HG03342 (cell line): ENCODE measurements around the gene WTAP.
"Not testable (repeated sequence)": the region's sequence is repeated elsewhere in the genome, so short reads cannot be mapped to it uniquely, and the experiment has no call there.

Experiments
- ATAC-seq: cut with Tn5 transposase; IDR thresholded peaks from one replicate; pipeline ENCODE4 v1.9.1; 2021; ENCODE audit warnings: mild to moderate bottlenecking, moderate library complexity; ENCODE audit not compliant: unreplicated experiment

WTAP gene

GRCh38 chr6:159693128-159693893 lies 34.0 kb upstream of the WTAP start, which contains the start of gene SOD2:
SOD2 (minus strand) TSS chr6:159693241; CDS start chr6:159693167, 74 bp downstream.
- ATAC-seq, result peak; percentile 74

DNA sequence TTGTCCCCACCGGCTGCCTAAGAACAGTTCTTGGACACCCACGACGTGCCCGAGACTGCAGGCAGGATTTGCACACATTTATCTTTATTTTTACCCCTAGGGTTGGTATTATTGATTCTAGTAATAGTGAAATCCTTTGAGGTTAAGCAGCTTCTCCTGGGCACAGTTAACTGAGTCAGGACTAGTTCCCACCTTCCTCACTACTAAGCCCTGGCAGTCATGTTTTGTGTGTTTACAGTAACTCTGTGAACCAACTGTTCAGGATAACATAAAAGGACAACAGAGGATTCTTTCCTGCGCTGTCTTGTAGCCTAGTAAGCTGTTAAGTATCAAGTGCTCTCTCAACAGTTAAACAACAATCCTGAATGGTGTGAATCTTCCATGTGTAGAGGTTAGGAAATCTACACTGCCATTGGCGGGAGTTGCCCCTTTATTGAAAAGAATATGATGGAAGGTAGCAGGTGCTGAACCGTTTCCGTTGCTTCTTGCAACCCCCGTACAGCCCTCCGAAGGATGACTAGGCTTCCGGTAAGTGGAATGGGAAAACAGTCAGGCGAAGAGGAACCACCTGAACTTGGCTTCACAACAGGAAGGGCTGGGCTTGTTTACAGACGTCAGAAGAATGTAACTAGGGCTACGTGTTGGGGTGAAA lies 33.3 kb upstream of the WTAP start:
- no peak for ATAC-seq

GRCh38 chr6:159695984-159696383 lies 31.3 kb upstream of the WTAP start:
- ATAC-seq, result no peak

DNA sequence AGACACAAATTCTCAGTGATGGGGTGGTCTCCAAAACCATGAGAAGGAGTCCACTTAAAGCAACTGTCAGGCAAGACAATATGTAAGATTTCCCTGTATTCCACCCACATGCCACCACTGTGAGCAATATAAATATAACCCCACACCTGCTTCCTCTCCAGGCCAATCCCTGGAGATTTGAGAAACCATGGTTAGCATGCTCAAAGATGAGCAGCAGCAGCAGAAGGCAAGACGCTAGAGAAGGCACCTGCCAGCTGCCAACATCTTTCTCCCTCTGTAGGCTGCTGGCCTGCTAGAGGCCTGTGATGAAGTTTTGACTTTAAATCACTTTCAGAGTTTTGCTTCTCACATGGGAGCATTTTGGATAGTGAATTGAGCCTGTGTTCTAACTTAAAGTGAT lies 26.3 kb upstream of the WTAP start:
- ATAC-seq, result no peak

DNA sequence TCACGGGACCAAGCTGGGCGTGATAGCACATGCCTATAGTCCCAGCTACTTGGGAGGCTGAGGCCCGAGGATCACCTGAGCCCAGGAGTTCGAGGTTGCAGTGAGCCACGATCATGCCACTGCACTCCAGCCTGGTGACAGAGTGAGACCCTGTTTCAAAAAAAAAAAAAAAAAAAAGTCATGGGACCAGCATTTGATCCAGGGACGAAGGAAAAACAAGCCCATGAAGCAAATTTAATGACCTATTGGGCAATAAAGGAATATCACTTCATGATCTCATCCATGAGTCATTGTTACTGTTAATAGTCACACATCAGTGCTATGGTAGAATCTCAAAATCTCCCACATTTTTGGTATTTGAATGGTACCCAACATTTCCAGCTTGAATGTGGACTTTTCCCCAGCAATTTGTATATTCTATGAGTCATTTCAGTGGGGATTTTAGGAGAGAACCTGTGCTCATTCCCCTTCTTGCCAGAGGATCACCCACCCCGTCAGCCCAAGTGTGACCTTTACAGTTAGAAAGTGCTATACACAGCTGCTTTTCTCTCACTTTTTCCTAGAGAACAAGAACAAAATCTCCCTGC lies 25.8 kb upstream of the WTAP start:
- ATAC-seq, result no peak

GRCh38 chr6:159710603-159711002 lies 16.7 kb upstream of the WTAP start:
- not testable (repeated sequence) for ATAC-seq

DNA sequence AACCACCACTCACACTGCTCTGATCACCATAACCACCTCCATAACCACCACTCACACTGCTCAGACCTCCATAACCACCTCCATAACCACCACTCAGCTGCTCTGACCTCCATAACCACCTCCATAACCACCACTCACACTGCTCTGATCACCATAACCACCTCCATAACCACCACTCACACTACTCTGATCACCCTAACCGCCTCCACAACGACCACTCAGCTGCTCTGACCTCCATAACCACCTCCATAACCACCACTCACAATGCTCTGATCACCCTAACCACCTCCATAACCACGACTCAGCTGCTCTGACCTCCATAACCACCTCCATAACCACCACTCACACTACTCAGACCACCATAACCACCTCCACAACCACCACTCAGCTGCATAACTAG lies 14.9 kb upstream of the WTAP start:
- ATAC-seq, result not testable (repeated sequence)

- ATAC-seq, result no peak
Measured at GRCh38 chr6:159713984-159714383, 13.3 kb upstream of the WTAP start.

GRCh38 chr6:159714404-159714803 lies 12.9 kb upstream of the WTAP start:
- no peak for ATAC-seq

DNA sequence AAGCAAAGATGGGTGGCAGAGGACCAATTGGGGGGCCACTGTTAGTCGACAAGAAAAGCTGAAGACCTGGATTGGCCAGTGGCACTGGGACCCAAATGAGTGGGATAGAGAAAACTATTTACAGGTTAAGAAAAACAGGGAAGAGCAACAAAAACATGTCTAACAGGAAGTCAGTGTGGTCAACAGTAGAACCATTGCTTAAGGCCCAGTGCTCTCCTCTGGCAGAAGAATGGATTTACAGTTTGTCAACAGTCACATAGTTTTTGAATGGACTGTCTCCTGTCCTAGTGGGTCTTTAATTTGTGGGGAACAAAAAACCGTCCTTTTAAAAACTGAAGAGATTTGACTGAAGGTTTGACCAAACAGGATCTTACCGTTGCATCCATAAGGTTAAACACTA lies 12.1 kb upstream of the WTAP start:
- ATAC-seq, result no peak

DNA sequence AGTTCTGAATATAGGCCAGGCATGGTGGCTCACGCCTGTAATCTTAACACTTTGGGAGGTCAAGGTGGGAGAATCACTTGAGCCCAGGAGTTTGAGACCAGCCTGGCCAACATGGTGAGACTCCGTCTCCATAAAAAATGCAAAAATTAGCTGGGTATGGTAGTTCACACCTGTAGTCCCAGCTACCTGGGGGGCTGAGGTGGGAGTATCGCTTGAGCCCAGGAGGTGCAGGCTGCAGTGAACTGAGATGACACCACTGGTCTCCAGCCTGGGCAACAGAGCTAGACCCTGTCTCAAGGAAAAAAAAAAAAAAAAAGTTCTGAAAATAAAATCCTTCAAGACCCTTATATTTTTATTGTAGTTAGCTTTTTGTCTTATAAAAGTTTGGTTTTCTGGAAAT lies 11.7 kb upstream of the WTAP start:
- ATAC-seq, result no peak

- ATAC-seq, result no peak
Measured at GRCh38 chr6:159716247-159717096, 10.8 kb upstream of the WTAP start.

- no peak for ATAC-seq
Measured at GRCh38 chr6:159718634-159719033, 8.7 kb upstream of the WTAP start.

GRCh38 chr6:159719287-159719686 lies 8.0 kb upstream of the WTAP start:
- ATAC-seq, result no peak

GRCh38 chr6:159720708-159721107 lies 6.6 kb upstream of the WTAP start:
- ATAC-seq, result no peak

DNA sequence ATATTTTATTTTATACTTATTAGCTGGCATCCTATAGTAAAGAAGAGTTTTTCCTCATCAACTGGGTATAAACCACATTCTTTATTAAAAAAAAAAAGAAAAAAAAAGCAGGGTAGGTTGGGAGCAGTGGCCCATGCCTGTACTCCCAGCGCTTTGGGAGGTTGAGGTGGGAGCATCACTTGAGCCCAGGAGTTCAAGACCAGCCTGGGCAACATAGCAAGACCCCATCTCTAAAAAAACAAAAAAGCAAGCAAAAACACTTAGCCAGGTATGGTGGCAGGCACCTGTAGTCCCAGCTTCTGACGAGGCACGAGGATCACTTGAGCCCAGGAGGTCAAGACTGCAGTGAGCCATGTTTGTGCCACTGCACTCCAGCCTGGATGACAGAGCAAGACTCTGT lies 5.3 kb upstream of the WTAP start:
- not testable (repeated sequence) for ATAC-seq

GRCh38 chr6:159722655-159723054 lies 4.7 kb upstream of the WTAP start:
- ATAC-seq, result no peak

- no peak for ATAC-seq
Measured at GRCh38 chr6:159723259-159723658, 4.0 kb upstream of the WTAP start.

DNA sequence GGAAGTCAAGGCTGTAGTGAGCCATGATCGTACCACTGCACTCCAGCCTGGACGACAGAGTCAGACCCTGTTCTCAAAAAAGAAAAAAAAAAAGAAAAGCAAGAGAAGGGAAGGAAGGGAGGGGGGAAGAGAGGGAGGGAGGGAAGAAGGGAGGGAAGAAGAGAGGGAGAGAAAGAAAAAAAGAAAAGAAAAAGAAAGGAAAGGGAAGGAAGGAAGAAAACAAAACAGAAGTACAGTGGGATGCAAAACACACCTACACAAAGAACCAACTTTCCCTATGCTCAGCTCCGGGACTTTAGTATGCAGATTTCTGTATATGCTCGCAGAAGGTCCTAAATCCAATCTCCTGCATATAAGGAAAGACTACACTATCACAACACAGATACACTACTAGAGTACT lies 2.5 kb upstream of the WTAP start:
- no peak for ATAC-seq

DNA sequence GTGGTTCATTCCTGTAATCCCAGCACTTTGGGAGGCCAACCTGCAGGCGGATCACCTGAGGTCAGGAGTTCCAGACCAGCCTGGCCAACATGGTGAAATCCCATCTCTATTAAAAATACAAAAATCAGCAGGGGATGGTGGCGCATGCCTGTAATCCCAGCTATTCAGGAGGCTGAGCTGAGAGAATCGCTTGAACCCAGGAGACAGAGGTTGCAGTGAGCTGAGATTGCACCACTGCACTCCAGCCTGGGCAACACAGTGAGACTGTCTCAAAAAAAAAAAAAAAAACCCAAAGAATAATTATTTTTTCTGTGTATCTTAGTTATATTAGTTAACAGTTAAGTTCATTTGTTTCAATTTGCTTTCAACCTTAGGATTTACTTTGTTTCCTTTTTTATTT lies 2.1 kb upstream of the WTAP start:
- ATAC-seq, result not testable (repeated sequence)

GRCh38 chr6:159726255-159726917 lies 920 bp upstream of the WTAP start:
- ATAC-seq, result no peak
